ENCODE measurements around the gene IFNW1.

The IFNW1 gene

DNA sequence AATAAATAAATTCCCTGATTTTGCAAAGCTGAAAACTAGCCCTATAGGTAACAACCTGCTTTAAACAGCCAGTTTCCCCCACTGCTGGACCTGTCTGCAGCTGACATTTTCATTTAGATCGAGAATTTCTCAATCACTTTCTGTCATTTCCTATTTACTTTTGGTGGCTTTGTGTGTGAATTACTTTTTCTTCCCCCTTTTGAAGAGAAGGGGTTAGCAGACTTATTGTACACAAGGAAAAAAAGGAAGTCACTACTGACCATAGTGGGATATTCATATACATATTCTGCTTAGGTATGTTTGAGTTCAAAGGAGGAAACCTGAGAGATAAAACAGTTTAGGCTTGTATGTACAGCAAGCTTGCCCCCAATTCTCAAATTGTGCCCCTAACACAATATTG, 36.8 kb downstream of the IFNW1 start:
- no peak for DNase-seq

DNA sequence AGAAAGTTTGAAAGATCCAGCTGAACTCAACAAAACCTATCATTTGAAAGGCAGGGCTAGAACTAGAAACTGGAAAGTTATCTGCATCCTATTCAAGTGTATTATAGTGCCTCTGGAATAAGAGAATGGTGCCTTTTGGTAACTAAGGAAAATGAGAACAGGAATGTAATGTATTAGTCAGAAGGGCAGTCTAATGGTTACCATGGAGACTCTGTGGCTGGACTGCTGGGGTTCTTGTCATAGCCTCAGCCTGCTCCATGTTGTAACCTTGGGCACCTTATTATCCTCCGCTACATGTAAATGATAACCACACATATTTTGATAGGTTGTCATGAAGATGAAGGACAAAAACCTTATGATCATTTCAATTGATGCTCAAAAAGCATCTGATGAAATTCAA, 39.3 kb downstream of the IFNW1 start:
- DNase-seq: no peak

DNA sequence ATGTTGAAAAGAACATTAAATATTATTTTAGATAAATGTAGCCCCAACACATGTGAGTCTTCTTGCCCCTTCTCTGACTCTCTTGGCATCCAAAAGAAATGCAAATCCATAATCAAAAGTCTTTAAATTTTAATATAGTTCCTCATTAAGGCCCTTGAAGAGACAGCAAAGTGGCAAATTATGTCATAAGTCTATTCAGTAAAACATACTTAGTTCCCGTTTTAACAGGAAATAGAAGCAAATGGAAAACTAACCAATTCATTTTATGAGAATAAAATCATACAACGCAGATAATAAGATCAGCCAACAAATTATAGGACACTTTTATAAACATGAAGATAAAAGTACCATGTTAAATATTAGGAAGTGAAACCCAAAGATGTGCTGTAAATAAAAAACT, 43.8 kb downstream of the IFNW1 start:
- DNase-seq: no peak

DNA sequence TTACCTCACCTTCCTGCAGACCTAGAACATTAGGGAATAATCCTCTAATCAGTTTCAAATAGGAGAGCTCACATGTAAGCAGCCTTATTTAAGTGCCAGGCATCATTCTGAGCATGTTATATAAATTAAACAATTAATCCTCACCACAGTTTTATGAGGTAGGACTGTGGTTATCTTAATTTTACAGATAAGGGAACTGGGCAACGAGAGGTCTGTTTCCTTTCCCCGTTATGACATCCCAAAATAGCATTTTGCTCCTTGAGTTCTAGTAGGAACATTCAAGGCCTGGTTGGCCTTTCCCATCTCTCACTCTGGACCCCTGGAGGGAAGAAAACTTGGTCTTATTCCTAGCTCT, 44.8 kb downstream of the IFNW1 start:
- DNase-seq: no peak

DNA sequence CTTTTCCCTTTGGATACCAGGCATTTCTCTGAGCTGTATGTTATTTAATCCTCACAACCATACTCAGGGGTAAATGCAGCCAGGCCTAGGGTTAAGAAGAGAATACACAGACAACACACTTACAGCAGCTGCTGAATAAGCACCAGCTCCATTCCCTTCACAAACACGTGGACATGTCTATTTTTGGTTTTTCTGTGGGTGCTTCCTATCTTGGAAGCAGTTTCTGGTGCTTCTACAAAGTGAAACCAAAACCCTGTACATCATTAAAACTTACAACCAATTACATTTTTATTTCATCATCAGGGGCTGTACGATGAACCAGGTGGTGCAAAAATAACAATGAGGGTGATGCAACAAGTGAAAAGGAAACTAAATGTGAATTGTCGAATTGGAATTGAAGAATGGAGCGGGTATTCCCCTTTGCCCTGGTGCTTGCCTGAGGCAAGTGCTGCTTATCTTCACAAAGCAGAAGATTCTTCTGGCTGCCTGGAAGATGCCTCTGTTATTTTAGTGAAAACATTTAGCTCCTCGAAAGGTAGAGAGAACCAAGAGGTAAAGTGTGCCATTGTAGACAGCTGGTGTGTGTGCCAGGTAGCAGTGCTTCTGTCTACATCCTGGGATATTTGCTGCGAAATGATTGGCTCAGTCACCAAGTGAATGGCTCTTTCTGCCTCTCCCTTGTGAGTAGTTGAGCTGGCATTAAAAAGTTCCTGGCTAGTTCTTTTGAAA, 45.3 kb downstream of the IFNW1 start:
- DNase-seq: peak; percentile 43 to 83

DNA sequence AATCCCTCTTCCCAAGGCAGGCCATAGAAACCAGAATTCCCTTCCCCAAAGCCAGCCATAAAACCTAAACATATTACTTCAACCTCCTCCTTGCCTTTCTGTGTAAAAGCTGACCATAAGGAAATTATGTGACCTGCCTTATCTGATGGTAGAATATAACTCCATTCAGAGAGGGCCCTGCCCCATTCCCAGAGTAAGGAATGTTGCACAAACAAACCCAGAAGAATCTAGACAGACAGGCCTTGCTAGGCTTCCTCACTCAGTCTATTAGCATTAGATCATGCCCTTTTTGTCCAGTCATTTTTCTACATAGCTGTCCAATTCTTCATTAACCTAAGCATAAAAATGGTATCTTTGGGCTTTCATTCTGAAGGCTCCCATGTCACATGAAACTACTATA, 46.1 kb downstream of the IFNW1 start:
- DNase-seq: no peak

Measured in CD4-positive, alpha-beta T cell treated with Interleukin-4 for 1 hour (primary cell).